IMR-90 (cell line): ENCODE measurements around the gene TMEM163.

Source experiments
- CHD1 ChIP-seq: IDR thresholded peaks from 2 replicates; pipeline ENCODE4 v1.6.1; 2012; ENCODE audit warnings: low read depth, low read length, improper control_type of control experiment
- CTCF ChIP-seq: conservative IDR thresholded peaks from 2 replicates; pipeline ENCODE4 v1.5.1; 2012; ENCODE audit warnings: mild to moderate bottlenecking, low read depth, low read length, improper control_type of control experiment
- ELK1 ChIP-seq: fragments of 150-350 bp; IDR thresholded peaks from 2 replicates; pipeline ENCODE4 v1.6.1; 2016; ENCODE audit warnings: low read depth, mild to moderate bottlenecking, low read length, moderate library complexity, borderline replicate concordance
- MAFK ChIP-seq: IDR thresholded peaks from 2 replicates; pipeline ENCODE4 v1.6.1; 2012; ENCODE audit warnings: low read depth, low read length, improper control_type of control experiment
- MXI1 ChIP-seq: IDR thresholded peaks from 2 replicates; pipeline ENCODE4 v1.6.1; 2012; ENCODE audit warnings: low read depth, mild to moderate bottlenecking, low read length, moderate library complexity, borderline replicate concordance
- POLR2A ChIP-seq: IDR thresholded peaks from 2 replicates; pipeline ENCODE4 v1.6.1; 2012; ENCODE audit warnings: mild to moderate bottlenecking, low read depth, low read length
- RAD21 ChIP-seq: IDR thresholded peaks from 2 replicates; pipeline ENCODE4 v1.6.1; 2012; ENCODE audit warnings: low read length, improper control_type of control experiment
- RCOR1 ChIP-seq: IDR thresholded peaks from 2 replicates; pipeline ENCODE4 v1.6.1; 2012; ENCODE audit warnings: mild to moderate bottlenecking, low read length, improper control_type of control experiment; ENCODE audit not compliant: insufficient replicate concordance
- USF2 ChIP-seq: fragments of 150-350 bp; IDR thresholded peaks from 2 replicates; pipeline ENCODE4 v1.6.1; 2017; ENCODE audit warnings: mild to moderate bottlenecking, antibody characterized with exemption, low read length, low read depth

- TF ChIP-seq CTCF = no peak
- no peak for TF ChIP-seq POLR2A
- no peak for TF ChIP-seq USF2
- TF ChIP-seq MAFK = no peak
- no peak for TF ChIP-seq RCOR1
- TF ChIP-seq RAD21 = no peak
- no peak for TF ChIP-seq MXI1
- TF ChIP-seq ELK1 = no peak
- TF ChIP-seq CHD1 = no peak
Measured at GRCh38 chr2:134760385-134760784, 41.6 kb upstream of the TMEM163 start.
